Neural cell (in vitro differentiated cells): ENCODE results near the gene GSC. TPM values are rescaled to one million over a fixed set of nuclear protein-coding genes. Genes with fewer than 3 reads are reported as not detected.

Source experiments
- H2AFZ ChIP-seq: fragments of 200-600, 300-800 bp; sonication (generic), shearing (Covaris generic); 2 replicates; pipeline ENCODE4 v1.6.0; 2014; ENCODE audit warnings: low read depth, mild to moderate bottlenecking, antibody characterized with exemption, low read length, moderate library complexity
- H3F3A ChIP-seq: fragments of 200-600 bp; shearing (Covaris generic); 2 replicates; pipeline ENCODE4 v1.6.1; 2016; ENCODE audit warnings: mild to moderate bottlenecking, moderate library complexity, mixed read lengths, antibody characterized with exemption, low read length; ENCODE audit not compliant: insufficient read depth, poor library complexity, severe bottlenecking
- H3K27ac ChIP-seq: fragments of 200-600, 300-800 bp; sonication (generic), shearing (Covaris generic); 2 replicates; pipeline ENCODE4 v1.5.1; 2014; ENCODE audit warnings: mild to moderate bottlenecking, low read length, moderate library complexity
- H3K27me3 ChIP-seq: fragments of 300-800, 200-600 bp; sonication (generic), shearing (Covaris generic); 2 replicates; pipeline ENCODE4 v1.6.0; 2014; ENCODE audit warnings: mild to moderate bottlenecking, low read depth, low read length, moderate library complexity; ENCODE audit not compliant: insufficient read depth
- H3K36me3 ChIP-seq: fragments of 300-800, 200-600 bp; sonication (generic), shearing (Covaris generic); 2 replicates; pipeline ENCODE4 v1.5.1; 2014; ENCODE audit warnings: mild to moderate bottlenecking, antibody characterized with exemption, low read length, moderate library complexity; ENCODE audit not compliant: insufficient read depth
- H3K4me2 ChIP-seq: fragments of 300-800, 200-600 bp; sonication (generic), shearing (Covaris generic); 2 replicates; pipeline ENCODE4 v1.6.0; 2014; ENCODE audit warnings: mild to moderate bottlenecking, low read length
- H3K4me3 ChIP-seq: fragments of 300-800, 200-600 bp; sonication (generic), shearing (Covaris generic); 2 replicates; pipeline ENCODE4 v1.5.1; 2014; ENCODE audit warnings: mild to moderate bottlenecking, low read length, moderate library complexity
- H3K79me2 ChIP-seq: fragments of 200-600 bp; shearing (Covaris generic); replicated peaks from 2 replicates; pipeline ENCODE4 v1.6.0; 2014; ENCODE audit warnings: mild to moderate bottlenecking, low read length, moderate library complexity; ENCODE audit not compliant: insufficient read depth
- H3K9ac ChIP-seq: fragments of 300-800, 200-600 bp; sonication (generic), shearing (Covaris generic); 2 replicates; pipeline ENCODE4 v1.6.1; 2016; ENCODE audit warnings: mild to moderate bottlenecking, low read length, mixed read lengths
- H3K9me2 ChIP-seq: fragments of 200-600 bp; shearing (Covaris generic); 2 replicates; pipeline ENCODE4 v1.6.1; 2016; ENCODE audit warnings: mild to moderate bottlenecking, low read length, mixed read lengths; ENCODE audit not compliant: insufficient read depth
- H3K9me3 ChIP-seq: fragments of 200-600, 300-800 bp; sonication (generic), shearing (Covaris generic); 2 replicates; pipeline ENCODE4 v1.6.1; 2016; ENCODE audit warnings: mild to moderate bottlenecking, mixed run types, low read length, moderate library complexity, mixed read lengths
- H4K20me1 ChIP-seq: fragments of 200-600 bp; shearing (Covaris generic); 2 replicates; pipeline ENCODE4 v1.6.1; 2016; ENCODE audit warnings: mild to moderate bottlenecking, mixed run types; ENCODE audit not compliant: insufficient read depth
- EP300 ChIP-seq: fragments of 450-650 bp; conservative IDR thresholded peaks from 2 replicates; pipeline ENCODE4 v1.6.1; 2014; ENCODE audit warnings: antibody characterized with exemption, mild to moderate bottlenecking, moderate library complexity; ENCODE audit not compliant: poor library complexity, severe bottlenecking
- EZH2 ChIP-seq: fragments of 200-600, 300-800 bp; shearing (Covaris generic), sonication (generic); IDR thresholded peaks from 2 replicates; pipeline ENCODE4 v1.6.1; 2014; ENCODE audit warnings: antibody characterized with exemption, low read length, borderline replicate concordance, mild to moderate bottlenecking; ENCODE audit not compliant: insufficient read depth, poor library complexity, severe bottlenecking
- MXI1 ChIP-seq: fragments of 450-650 bp; conservative IDR thresholded peaks from 2 replicates; pipeline ENCODE4 v1.6.1; 2014; ENCODE audit warnings: antibody characterized with exemption, mild to moderate bottlenecking; ENCODE audit not compliant: poor library complexity, severe bottlenecking
- POLR2AphosphoS5 ChIP-seq: IDR thresholded peaks from 2 replicates; pipeline ENCODE4 v1.6.1; 2012
- RAD21 ChIP-seq: fragments of 450-650 bp; conservative IDR thresholded peaks from 2 replicates; pipeline ENCODE4 v1.6.1; 2014; ENCODE audit warnings: antibody characterized with exemption, mild to moderate bottlenecking, moderate library complexity
- SMC3 ChIP-seq: fragments of 450-650 bp; conservative IDR thresholded peaks from 2 replicates; pipeline ENCODE4 v1.6.1; 2014; ENCODE audit warnings: antibody characterized with exemption, mild to moderate bottlenecking, moderate library complexity; ENCODE audit not compliant: poor library complexity
- TAF1 ChIP-seq: IDR thresholded peaks from 2 replicates; pipeline ENCODE4 v1.6.1; 2012; ENCODE audit warnings: low read depth
- polyA plus RNA-seq: library from polyadenylated mRNA; depleted of rRNA; stranded (reverse); fragments of >200 nt; gene quantifications from 2 replicates; pipeline ENCODE4 v1.2.3, GENCODE V29; 2014
- TF ChIP-seq, protein P1 (sequence below): fragments of 450-650 bp; IDR thresholded peaks from 2 replicates; pipeline ENCODE4 v1.5.1; 2014; ENCODE audit warnings: antibody characterized with exemption, mild to moderate bottlenecking, moderate library complexity; ENCODE audit not compliant: poor library complexity, severe bottlenecking
- TF ChIP-seq, protein P2 (sequence below): IDR thresholded peaks from 2 replicates; pipeline ENCODE4 v1.6.1; 2012; ENCODE audit warnings: borderline replicate concordance

Gene GSC
- polyA plus RNA-seq, 1 donor from 2014 or later: 0.45 TPM

DNA sequence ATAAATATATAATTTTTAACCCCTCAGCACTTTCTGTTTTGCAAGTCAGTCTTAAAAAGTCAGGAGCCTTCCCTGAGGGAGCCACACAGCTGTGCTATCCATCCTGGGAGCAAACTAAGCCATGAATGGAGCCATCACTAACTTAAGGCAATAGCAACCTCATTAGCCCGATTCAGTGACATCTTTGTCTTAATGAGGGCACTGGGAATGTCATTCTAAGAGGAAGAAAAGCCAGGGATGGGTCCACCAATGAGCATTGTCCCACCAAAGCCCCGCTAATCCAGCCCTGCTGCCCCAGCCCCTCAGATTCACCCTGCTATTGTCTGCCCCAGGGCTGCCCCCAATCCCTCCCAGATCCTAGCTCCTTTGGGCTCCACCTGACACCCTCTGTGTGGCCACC, 19.5 kb downstream of the GSC start:
- Histone ChIP-seq H4K20me1 (no peaks in the 10 kb centered on the region), H3K4me2 (no peak overlapping the region), H3K9ac (no peak overlapping the region), H2AFZ (no peak overlapping the region), H3K79me2 (no peaks in the 10 kb centered on the region), H3K36me3 (no peaks in the 10 kb centered on the region), H3K27ac (no peak overlapping the region), H3K9me2 (no peaks in the 10 kb centered on the region), H3K9me3 (no peaks in the 10 kb centered on the region), H3K27me3 (no peaks in the 10 kb centered on the region), H3F3A (no peaks in the 10 kb centered on the region), H3K4me3 (no peak overlapping the region)
- TF ChIP-seq POLR2AphosphoS5 (no peak), TAF1 (no peak), MXI1 (no peak), SMC3 (no peak), RAD21 (no peak), EZH2 (no peak), EP300 (no peak)
- TF ChIP-seq, protein P1, sequence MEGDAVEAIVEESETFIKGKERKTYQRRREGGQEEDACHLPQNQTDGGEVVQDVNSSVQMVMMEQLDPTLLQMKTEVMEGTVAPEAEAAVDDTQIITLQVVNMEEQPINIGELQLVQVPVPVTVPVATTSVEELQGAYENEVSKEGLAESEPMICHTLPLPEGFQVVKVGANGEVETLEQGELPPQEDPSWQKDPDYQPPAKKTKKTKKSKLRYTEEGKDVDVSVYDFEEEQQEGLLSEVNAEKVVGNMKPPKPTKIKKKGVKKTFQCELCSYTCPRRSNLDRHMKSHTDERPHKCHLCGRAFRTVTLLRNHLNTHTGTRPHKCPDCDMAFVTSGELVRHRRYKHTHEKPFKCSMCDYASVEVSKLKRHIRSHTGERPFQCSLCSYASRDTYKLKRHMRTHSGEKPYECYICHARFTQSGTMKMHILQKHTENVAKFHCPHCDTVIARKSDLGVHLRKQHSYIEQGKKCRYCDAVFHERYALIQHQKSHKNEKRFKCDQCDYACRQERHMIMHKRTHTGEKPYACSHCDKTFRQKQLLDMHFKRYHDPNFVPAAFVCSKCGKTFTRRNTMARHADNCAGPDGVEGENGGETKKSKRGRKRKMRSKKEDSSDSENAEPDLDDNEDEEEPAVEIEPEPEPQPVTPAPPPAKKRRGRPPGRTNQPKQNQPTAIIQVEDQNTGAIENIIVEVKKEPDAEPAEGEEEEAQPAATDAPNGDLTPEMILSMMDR: no peak
- TF ChIP-seq, protein P2, sequence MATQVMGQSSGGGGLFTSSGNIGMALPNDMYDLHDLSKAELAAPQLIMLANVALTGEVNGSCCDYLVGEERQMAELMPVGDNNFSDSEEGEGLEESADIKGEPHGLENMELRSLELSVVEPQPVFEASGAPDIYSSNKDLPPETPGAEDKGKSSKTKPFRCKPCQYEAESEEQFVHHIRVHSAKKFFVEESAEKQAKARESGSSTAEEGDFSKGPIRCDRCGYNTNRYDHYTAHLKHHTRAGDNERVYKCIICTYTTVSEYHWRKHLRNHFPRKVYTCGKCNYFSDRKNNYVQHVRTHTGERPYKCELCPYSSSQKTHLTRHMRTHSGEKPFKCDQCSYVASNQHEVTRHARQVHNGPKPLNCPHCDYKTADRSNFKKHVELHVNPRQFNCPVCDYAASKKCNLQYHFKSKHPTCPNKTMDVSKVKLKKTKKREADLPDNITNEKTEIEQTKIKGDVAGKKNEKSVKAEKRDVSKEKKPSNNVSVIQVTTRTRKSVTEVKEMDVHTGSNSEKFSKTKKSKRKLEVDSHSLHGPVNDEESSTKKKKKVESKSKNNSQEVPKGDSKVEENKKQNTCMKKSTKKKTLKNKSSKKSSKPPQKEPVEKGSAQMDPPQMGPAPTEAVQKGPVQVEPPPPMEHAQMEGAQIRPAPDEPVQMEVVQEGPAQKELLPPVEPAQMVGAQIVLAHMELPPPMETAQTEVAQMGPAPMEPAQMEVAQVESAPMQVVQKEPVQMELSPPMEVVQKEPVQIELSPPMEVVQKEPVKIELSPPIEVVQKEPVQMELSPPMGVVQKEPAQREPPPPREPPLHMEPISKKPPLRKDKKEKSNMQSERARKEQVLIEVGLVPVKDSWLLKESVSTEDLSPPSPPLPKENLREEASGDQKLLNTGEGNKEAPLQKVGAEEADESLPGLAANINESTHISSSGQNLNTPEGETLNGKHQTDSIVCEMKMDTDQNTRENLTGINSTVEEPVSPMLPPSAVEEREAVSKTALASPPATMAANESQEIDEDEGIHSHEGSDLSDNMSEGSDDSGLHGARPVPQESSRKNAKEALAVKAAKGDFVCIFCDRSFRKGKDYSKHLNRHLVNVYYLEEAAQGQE: no peak

DNA sequence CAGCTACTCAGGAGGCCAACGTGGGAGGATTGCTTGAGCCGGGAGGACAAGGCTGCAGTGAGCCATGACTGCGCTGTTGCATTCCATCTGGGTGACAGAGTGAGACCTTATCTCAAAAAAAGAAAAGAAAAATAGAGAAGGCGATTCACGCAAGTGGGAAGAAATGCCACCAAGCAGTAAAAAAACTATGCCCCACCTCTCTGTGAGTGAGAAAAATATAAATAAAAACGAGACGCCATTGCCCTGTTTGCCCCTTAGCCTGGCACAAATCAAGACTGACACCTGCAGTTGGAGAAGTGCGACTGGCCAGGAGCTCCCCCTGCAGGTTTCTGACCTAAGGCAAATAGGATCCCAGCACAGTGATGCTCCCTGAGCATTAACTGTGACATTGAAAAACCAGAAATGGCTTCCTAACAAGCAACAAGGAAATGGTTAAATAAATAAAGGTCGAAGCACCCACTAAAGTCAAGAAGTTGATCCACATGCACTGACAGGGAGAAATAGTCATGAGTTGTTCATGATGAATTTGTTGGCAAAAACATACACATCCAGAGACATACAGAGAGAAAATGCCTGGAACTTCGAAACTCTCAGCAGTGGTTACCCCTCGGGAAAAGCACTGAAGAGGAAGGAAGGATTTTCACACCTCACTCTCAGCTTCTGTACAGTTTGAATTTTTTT, 21.1 kb downstream of the GSC start:
- TF ChIP-seq, protein P1: peak; percentile 34
- TF ChIP-seq EP300 (no peak), MXI1 (no peak), TAF1 (no peak), RAD21 (no peak), SMC3 (peak; percentile 14)
- Histone ChIP-seq H4K20me1 (no peaks in the 10 kb centered on the region), H3K4me3 (no peak overlapping the region), H3F3A (no peaks in the 10 kb centered on the region), H3K9ac (no peak overlapping the region), H3K27me3 (no peaks in the 10 kb centered on the region), H3K36me3 (no peaks in the 10 kb centered on the region), H3K27ac (no peak overlapping the region), H3K9me2 (no peaks in the 10 kb centered on the region), H2AFZ (no peak overlapping the region), H3K79me2 (no peaks in the 10 kb centered on the region), H3K9me3 (no peaks in the 10 kb centered on the region), H3K4me2 (no peak overlapping the region)
